Stimulated activated CD4-positive, alpha-beta T cell treated with anti-CD3 and anti-CD28 coated beads, Interleukin-12 subunit alpha, Interleukin-12 subunit beta, amount 100 ng/mL, for 24 hours (primary cell): ENCODE measurements around the gene GRIK2.

Experiments used
- DNase-seq, 2 experiments: peaks; one replicate each; pipeline ENCODE4 v3.0.0-alpha.2; 2020; ENCODE audit warnings: low read depth in 2 of 2

The GRIK2 gene

GRCh38 chr6:101537753-101538316 lies 144.3 kb downstream of the GRIK2 start:
- DNase-seq = no peak

DNA sequence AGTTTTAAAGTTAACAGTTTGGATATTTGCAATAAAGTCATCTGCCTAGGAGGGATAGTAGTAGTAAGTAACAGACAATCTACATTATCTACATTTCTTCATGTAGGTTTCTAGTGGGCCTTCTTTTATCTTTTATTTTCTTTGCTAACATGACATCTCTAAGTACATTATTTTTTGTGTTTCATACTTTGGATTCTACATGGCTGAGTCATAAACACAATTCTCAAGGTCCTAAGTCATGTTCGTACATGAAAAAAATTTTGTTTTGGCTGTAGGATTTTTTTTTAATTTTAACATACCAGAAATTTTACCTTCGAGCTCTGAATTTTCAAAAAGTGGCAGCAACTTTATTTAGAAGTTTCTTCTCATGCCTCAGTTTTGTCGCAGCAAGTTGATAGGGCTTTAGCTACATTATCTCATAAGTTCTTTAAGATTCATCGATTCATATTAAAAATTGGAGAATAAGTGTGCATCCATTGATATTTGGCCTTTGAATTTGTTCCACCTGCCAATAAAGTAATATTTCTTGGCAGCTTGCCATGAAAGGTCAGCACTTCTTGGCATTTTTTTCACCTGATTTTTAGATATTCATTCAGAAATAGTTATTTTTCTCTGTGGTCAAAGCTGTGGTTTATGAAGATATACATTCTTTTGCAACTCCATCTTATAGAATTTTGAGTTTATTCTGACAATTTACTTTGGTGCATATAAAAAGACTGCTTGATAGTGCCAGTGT lies 146.2 kb downstream of the GRIK2 start:
- DNase-seq = no peak

GRCh38 chr6:101541894-101542293 lies 148.4 kb downstream of the GRIK2 start:
- no peak for DNase-seq

DNA sequence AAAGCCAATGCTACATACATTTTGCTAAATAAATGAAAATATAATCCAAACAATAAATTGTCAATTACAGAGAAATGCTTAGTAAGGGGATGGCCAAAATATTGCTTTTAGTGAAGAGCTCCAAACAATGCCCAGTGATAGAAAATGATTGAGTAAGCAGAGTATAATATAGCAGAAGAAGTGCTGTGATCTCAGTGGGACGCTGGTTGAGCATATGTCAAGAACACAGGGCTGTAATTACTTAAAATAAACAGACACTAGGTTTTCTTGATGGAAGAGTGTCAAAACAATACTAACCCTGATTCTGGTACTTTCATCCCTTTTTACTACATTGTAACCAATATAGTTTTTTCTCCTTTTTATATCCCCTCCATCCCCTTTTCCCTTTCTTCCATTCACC lies 150.3 kb downstream of the GRIK2 start:
- DNase-seq = no peak

GRCh38 chr6:101544286-101544685 lies 150.8 kb downstream of the GRIK2 start:
- no peak for DNase-seq

- DNase-seq = no peak
Measured at GRCh38 chr6:101545191-101545590, 151.7 kb downstream of the GRIK2 start.

- no peak for DNase-seq
Measured at GRCh38 chr6:101550451-101550850, 156.9 kb downstream of the GRIK2 start.

- no peak for DNase-seq
Measured at GRCh38 chr6:101554231-101554630, 160.7 kb downstream of the GRIK2 start.

DNA sequence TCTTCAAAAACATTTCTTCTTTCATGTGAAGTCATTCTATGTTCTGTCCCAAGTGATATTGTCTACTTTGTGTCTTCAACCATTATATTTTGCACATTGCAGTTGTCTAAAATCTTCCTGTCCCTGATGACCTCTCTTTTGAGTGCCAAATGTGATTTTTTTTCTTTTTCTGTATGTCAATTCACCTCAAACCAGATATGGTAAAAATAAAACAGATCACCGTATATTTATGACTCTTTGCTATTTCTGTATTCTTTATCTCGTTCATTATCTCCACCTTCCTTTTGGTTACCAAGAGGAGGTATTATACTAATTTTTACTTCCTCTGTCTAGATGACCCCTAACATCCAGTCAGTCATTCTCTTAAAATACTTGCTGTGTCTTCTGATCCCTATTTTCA lies 165.2 kb downstream of the GRIK2 start:
- no peak for DNase-seq

- no peak for DNase-seq
Measured at GRCh38 chr6:101572627-101573026, 179.1 kb downstream of the GRIK2 start.

DNA sequence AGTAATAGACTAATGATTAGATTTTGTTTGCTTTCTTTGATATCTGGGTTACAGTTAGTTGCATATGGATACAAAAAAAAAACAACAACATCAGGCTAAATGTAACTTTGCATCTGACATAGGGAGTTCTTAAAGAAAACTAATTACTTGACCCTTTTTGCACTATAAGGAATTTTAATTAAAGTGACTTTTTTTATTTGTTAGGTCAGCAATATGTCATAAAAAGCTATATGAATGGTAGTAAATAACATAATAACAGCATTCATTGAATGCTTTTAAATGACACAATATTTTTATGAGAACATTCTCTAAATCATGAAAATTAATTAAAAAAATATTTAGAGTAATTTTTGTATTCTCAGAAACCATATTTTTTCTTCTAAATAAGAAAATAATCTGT lies 183.6 kb downstream of the GRIK2 start:
- no peak for DNase-seq

DNA sequence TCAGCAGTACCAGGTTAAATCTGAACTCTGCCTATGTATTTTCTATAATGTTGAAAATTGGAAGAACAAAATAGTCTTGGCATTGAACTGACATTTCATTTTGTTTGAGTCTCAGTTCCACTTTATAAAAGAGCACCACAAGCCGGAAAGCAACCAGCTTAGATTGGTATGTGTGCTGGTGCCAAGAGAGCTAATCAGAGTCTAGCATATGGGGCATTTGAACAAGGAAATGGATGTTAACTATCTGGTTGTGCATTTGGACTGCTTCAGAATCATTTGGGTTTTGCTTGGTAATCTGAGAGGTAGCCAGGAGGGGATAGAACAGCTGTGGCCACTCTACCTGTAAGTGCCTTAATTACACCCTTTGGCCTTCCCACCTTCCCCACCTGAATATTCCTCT lies 184.8 kb downstream of the GRIK2 start:
- DNase-seq = no peak

DNA sequence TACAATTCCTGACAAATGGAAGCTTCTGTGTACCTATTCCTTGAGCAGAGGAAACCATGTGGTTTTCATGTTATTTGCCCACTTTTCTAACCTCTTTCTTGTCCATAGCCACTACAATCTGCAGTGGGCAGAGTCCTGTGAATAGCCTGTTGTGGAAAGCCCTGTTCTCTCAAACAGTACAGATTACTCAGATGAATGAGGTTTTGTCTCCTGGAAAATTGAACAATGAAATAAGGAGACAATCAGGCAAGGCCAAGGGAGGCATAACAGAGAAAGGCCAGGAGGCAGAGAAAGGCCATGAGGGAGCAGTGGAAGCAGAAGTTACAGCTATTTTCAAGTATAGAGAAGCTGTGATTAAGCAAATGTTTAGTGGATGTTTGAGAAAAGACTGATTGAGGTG lies 189.3 kb downstream of the GRIK2 start:
- DNase-seq = no peak

GRCh38 chr6:101585501-101585900 lies 192.0 kb downstream of the GRIK2 start:
- DNase-seq = no peak

GRCh38 chr6:101588343-101588742 lies 194.8 kb downstream of the GRIK2 start:
- no peak for DNase-seq

GRCh38 chr6:101595276-101595675 lies 201.8 kb downstream of the GRIK2 start:
- DNase-seq = no peak

DNA sequence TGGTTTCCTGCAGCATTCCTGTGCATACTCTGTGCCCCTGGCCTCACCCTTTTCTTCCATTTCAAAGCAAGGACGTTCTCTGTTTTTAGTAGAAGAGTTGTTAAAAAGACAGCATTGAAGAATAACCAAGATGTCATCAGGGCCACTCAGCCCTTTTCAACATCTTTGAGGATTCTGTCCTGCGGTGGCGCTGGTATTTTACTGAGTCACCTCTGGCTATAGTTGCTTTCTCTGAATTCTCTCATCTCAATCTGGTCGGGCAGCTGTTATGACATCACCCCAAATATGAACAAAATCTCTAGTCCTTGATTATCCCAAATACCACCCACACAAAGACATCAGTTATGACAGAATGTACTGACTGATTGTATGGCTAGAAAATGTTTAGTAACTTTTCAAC lies 204.2 kb downstream of the GRIK2 start:
- DNase-seq = no peak

- DNase-seq = no peak
Measured at GRCh38 chr6:101605426-101605825, 211.9 kb downstream of the GRIK2 start.

- no peak for DNase-seq
Measured at GRCh38 chr6:101605874-101606273, 212.4 kb downstream of the GRIK2 start.

DNA sequence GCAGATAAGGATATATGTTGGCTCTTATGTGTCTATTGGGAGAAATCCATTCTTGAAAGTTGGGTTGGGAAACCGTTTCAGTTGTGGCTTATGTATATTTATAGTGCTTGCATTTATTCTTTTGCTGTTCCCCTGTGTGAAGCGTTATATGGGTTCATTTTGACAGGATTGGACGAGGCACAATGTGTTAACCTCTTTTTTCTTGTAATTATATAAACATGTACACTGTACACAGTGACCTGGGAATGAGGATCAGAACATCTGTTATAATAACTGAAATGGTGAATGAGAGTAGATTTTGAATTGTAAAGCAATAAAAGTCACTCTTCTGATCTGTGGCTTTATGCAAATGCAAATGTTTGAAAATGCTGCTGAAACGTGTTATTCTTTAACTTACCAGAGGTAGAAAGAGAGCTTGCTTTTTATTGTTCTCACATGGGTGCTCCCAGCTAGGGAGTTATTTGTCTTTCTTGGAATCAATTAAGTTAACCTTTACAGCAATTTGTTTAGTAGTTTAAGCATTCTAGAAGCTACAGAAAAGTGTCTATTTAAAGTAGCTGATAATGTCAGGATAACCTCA lies 213.7 kb downstream of the GRIK2 start:
- no peak for DNase-seq

- no peak for DNase-seq
Measured at GRCh38 chr6:101608703-101609102, 215.2 kb downstream of the GRIK2 start.

DNA sequence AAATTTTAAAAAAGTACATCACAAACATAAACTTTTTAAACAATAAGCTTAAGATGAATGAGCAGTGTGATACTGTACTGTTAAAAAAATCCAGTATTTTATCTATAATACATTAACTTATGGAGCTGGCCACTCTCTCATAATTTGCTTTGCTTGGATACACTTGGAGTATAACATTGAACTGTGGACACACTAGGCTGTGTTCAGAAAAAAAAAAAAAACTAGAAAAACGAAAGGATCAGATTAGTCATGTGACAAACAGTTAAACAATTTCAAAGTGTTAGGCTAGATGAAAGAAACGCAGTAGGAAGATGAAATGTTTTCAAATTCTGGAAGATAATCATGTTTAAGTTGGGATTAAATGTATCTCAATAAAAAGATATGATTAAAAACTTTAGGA lies 220.0 kb downstream of the GRIK2 start:
- no peak for DNase-seq

- no peak for DNase-seq
Measured at GRCh38 chr6:101614774-101615173, 221.3 kb downstream of the GRIK2 start.
